DND-41 (cell line): ENCODE data around the gene FAM131C.
A peak's percentile ranks its signal among the peaks of the same experiment; 100 is the strongest.

Source experiments
- ATAC-seq: fragments of 200-7000 bp; cut with Tn5 transposase; 3 replicates; pipeline ENCODE4 v1.9.1; 2021; ENCODE audit warnings: low read depth; ENCODE audit not compliant: insufficient read depth
- DNase-seq: peaks from one replicate; pipeline ENCODE4 v3.0.0-alpha.2; 2020
- H2AFZ ChIP-seq: 2 replicates; pipeline ENCODE4 v1.6.0; 2012; ENCODE audit warnings: low read depth, low read length
- H3K27ac ChIP-seq: 2 replicates; pipeline ENCODE4 v1.5.1; 2012; ENCODE audit warnings: low read length, inconsistent platforms
- H3K27me3 ChIP-seq: fragments of 200-600 bp; sonication (generic); 2 replicates; pipeline ENCODE4 v1.6.0; 2012; ENCODE audit warnings: low read length, mild to moderate bottlenecking, inconsistent platforms; ENCODE audit not compliant: insufficient read depth, poor library complexity
- H3K36me3 ChIP-seq: 2 replicates; pipeline ENCODE4 v1.5.1; 2012; ENCODE audit warnings: low read length, inconsistent platforms; ENCODE audit not compliant: insufficient read depth
- H3K4me1 ChIP-seq: 2 replicates; pipeline ENCODE4 v1.5.1; 2012; ENCODE audit warnings: mild to moderate bottlenecking, low read length; ENCODE audit not compliant: insufficient read depth
- H3K4me2 ChIP-seq: 2 replicates; pipeline ENCODE4 v1.6.0; 2012; ENCODE audit warnings: mild to moderate bottlenecking, moderate library complexity, low read length, inconsistent platforms; ENCODE audit not compliant: insufficient read depth
- H3K4me3 ChIP-seq, 2 experiments: fragments of 200-600 bp in 1 of 2; shearing (Covaris generic) in 1 of 2; 2 replicates each; pipeline ENCODE4 v1.5.1; 2012 to 2016; ENCODE audit warnings: inconsistent platforms in 2 of 2, low read length in 2 of 2, mild to moderate bottlenecking in 2 of 2, low read depth in 1 of 2, moderate library complexity in 1 of 2
- H3K79me2 ChIP-seq: 2 replicates; pipeline ENCODE4 v1.6.0; 2012; ENCODE audit warnings: low read length, inconsistent platforms; ENCODE audit not compliant: insufficient read depth
- H3K9ac ChIP-seq: 2 replicates; pipeline ENCODE4 v1.6.0; 2012; ENCODE audit warnings: low read depth, mild to moderate bottlenecking, inconsistent platforms, low read length, moderate library complexity
- H3K9me3 ChIP-seq: 2 replicates; pipeline ENCODE4 v1.5.1; 2012; ENCODE audit warnings: low read length, moderate library complexity, mild to moderate bottlenecking, inconsistent platforms; ENCODE audit not compliant: insufficient read depth, severe bottlenecking
- H4K20me1 ChIP-seq: 2 replicates; pipeline ENCODE4 v1.6.0; 2012; ENCODE audit warnings: low read length; ENCODE audit not compliant: insufficient read depth
- EZH2 ChIP-seq: IDR thresholded peaks from 3 replicates; pipeline ENCODE4 v1.6.1; 2012; ENCODE audit warnings: borderline replicate concordance, low read depth, mild to moderate bottlenecking, moderate library complexity, low read length, inconsistent platforms; ENCODE audit not compliant: severe bottlenecking
- TF ChIP-seq, protein P1 (sequence below): IDR thresholded peaks from 2 replicates; pipeline ENCODE4 v1.5.1; 2012; ENCODE audit warnings: borderline replicate concordance, low read length, moderate library complexity, mild to moderate bottlenecking; ENCODE audit not compliant: poor library complexity, severe bottlenecking; ENCODE audit errors: extremely low read depth

Gene FAM131C

DNA sequence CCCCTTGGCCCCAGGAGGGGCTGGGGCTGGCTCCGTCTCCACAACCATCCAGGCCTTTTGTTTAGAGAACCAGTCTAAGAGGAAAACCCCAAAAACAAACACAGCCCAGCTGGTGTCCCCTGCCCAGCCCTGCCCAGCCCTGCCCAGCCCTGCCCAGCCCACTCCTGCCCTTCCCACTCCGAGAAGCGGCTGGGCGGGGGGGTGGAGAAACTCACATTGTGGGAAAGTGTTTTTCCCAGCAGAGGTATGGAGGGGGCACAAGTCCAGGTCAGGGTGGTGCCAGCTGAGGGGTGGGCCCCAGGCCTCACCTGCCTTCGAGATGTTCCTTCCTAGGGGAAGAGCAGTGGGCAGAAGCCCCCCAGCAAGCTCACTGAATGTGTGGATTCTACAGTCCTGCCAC is 10.0 kb upstream of the FAM131C start:
- no peak overlapping the region for H3K27ac ChIP-seq
- H3K36me3 ChIP-seq = no peaks in the 10 kb centered on the region
- no peak overlapping the region for H3K9ac ChIP-seq
- H3K4me3 ChIP-seq = no peak overlapping the region
- DNase-seq (no peak), ATAC-seq (no peak)
- no peak overlapping the region for H3K4me2 ChIP-seq
- no peaks in the 10 kb centered on the region for H3K9me3 ChIP-seq
- H3K27me3 ChIP-seq = no peaks in the 10 kb centered on the region
- 0 out of 2 replicates have a peak, but pooled peaks cover 5% of the 10 kb centered on the region for H4K20me1 ChIP-seq
- no peak for TF ChIP-seq EZH2
- TF ChIP-seq, protein P1, sequence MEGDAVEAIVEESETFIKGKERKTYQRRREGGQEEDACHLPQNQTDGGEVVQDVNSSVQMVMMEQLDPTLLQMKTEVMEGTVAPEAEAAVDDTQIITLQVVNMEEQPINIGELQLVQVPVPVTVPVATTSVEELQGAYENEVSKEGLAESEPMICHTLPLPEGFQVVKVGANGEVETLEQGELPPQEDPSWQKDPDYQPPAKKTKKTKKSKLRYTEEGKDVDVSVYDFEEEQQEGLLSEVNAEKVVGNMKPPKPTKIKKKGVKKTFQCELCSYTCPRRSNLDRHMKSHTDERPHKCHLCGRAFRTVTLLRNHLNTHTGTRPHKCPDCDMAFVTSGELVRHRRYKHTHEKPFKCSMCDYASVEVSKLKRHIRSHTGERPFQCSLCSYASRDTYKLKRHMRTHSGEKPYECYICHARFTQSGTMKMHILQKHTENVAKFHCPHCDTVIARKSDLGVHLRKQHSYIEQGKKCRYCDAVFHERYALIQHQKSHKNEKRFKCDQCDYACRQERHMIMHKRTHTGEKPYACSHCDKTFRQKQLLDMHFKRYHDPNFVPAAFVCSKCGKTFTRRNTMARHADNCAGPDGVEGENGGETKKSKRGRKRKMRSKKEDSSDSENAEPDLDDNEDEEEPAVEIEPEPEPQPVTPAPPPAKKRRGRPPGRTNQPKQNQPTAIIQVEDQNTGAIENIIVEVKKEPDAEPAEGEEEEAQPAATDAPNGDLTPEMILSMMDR = no peak
- peaks cover 6% of the 10 kb centered on the region for H3K4me1 ChIP-seq
- no peaks in the 10 kb centered on the region for H3K79me2 ChIP-seq
- H2AFZ ChIP-seq = no peak overlapping the region

DNA sequence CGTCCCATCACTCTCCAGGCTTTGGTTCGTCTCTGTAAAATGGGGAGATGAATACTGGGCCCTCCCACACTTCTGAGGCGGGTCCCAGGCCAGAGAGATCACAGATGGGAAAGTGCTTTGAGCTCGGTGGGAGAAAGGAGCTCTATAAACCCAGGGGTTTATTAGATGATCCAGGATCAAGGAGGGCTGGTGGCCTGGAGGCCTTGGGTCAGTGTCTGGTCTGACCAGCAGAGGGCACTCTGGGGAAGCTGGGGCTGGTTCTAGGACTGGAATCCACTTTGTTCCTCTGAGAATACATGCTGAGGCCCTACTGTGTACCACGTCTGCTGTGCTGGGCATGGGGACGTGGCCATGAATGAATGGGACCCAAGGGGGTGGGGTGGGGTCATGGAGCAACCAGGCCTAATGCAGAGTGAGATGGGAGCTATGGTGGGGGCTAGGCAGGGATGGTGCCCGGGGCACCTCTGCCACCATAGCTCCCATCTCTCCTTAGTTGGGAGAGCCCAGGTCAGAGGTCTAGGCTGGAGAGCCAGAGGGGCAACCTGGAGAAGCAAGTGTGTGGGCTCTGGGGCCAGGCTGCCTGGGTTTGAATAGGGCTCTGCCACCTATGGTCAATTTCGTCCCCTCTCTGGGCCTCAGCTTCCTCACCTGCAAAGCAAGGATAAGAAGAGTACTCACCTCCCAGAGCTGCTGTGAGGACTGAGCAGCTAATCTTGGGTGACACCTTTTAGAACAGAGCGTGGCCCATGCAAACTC is 9.0 kb upstream of the FAM131C start:
- Histone ChIP-seq H3K4me1 (peaks cover 6% of the 10 kb centered on the region), H3K9me3 (no peaks in the 10 kb centered on the region), H3K27me3 (no peaks in the 10 kb centered on the region), H2AFZ (no peak overlapping the region), H3K36me3 (no peaks in the 10 kb centered on the region), H3K9ac (no peak overlapping the region), H3K27ac (no peak overlapping the region), H3K4me2 (no peak overlapping the region), H4K20me1 (0 out of 2 replicates have a peak, but pooled peaks cover 5% of the 10 kb centered on the region), H3K4me3 (no peak overlapping the region), H3K79me2 (no peaks in the 10 kb centered on the region)
- peak; percentile 68 for ATAC-seq
- no peak for TF ChIP-seq EZH2
- TF ChIP-seq, protein P1 = peak; percentile 85
- DNase-seq = peak; percentile 69

DNA sequence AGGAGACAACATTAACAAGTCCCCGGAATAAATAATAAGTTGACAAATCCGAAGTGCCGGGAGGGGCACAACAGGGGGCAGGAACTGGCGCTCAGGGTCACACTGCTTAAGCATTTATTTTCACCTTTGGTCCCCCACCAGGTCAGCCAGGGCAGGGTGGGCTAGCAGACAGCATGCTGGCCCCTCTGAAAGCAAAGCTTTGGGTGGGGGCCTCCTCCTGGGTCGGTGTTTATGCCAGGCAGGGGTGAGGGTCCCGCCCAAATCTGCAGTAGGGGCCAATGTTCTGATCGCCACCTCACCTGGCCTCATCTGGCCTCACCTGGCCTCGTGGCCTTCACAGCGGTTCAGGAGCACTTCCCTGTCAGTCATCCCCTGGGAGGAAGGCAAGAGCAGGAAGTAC is 8.2 kb upstream of the FAM131C start:
- H3K27ac ChIP-seq = no peak overlapping the region
- peaks cover 6% of the 10 kb centered on the region for H3K4me1 ChIP-seq
- no peak overlapping the region for H3K4me3 ChIP-seq
- ATAC-seq = no peak
- no peaks in the 10 kb centered on the region for H3K79me2 ChIP-seq
- no peaks in the 10 kb centered on the region for H3K27me3 ChIP-seq
- H3K4me2 ChIP-seq = no peak overlapping the region
- DNase-seq = no peak
- no peak overlapping the region for H3K9ac ChIP-seq
- no peak overlapping the region for H2AFZ ChIP-seq
- TF ChIP-seq, protein P1 = no peak
- TF ChIP-seq EZH2 = no peak
- H3K36me3 ChIP-seq = no peaks in the 10 kb centered on the region
- H3K9me3 ChIP-seq = no peaks in the 10 kb centered on the region
- 0 out of 2 replicates have a peak, but pooled peaks cover 5% of the 10 kb centered on the region for H4K20me1 ChIP-seq
